ENCODE measurements around the gene LRRC7. TPM values are rescaled to one million over a fixed set of nuclear protein-coding genes. Genes with fewer than 3 reads are reported as not detected.

LRRC7 gene
- total RNA-seq, 1 donor from 2014 or later, result 11.5 TPM

- no peak overlapping the region for H3K27ac ChIP-seq (ENCODE audit: low read depth, low read length)
- peaks cover 3 to 5% (median 4%) of the 10 kb centered on the region in 3 donors for H3K4me1 ChIP-seq (ENCODE audit: control insufficient read depth in 3 of 3, insufficient read depth in 3 of 3, low read length in 3 of 3)
- H3K9me3 ChIP-seq (ENCODE audit: control insufficient read depth in 3 of 3, low read length in 3 of 3), result no peaks in the 10 kb centered on the region
- peaks cover 0 to 14% (median 6%) of the 10 kb centered on the region in 3 donors for H3K27me3 ChIP-seq (ENCODE audit: control insufficient read depth in 3 of 3, insufficient read depth in 3 of 3, low read length in 3 of 3)
- H3K9ac ChIP-seq (ENCODE audit: low read depth in 1 of 3, low read length in 3 of 3), result no peak overlapping the region
- no peak overlapping the region for H3K4me3 ChIP-seq (ENCODE audit: low read length in 3 of 3)
- H3K36me3 ChIP-seq (ENCODE audit: control insufficient read depth in 3 of 3, insufficient read depth in 3 of 3, low read length in 3 of 3), result no peaks in the 10 kb centered on the region
Observed at GRCh38 chr1:69573911-69574310, 6.2 kb downstream of the LRRC7 start.

GRCh38 chr1:69585666-69586065 lies 17.9 kb downstream of the LRRC7 start:
- no peak overlapping the region for H3K9ac ChIP-seq (ENCODE audit: low read depth in 1 of 3, low read length in 3 of 3)
- H3K4me3 ChIP-seq (ENCODE audit: low read length in 3 of 3), result no peak overlapping the region
- no peaks in the 10 kb centered on the region for H3K4me1 ChIP-seq (ENCODE audit: control insufficient read depth in 3 of 3, insufficient read depth in 3 of 3, low read length in 3 of 3)
- no peak overlapping the region for H3K27ac ChIP-seq (ENCODE audit: low read depth, low read length)
- H3K27me3 ChIP-seq (ENCODE audit: control insufficient read depth in 3 of 3, insufficient read depth in 3 of 3, low read length in 3 of 3), result no peaks in the 10 kb centered on the region
- H3K36me3 ChIP-seq (ENCODE audit: control insufficient read depth in 3 of 3, insufficient read depth in 3 of 3, low read length in 3 of 3), result no peaks in the 10 kb centered on the region
- no peaks in the 10 kb centered on the region for H3K9me3 ChIP-seq (ENCODE audit: control insufficient read depth in 3 of 3, low read length in 3 of 3)

- Histone ChIP-seq H3K27ac (ENCODE audit: low read depth, low read length) (no peak overlapping the region), H3K4me1 (ENCODE audit: control insufficient read depth in 3 of 3, insufficient read depth in 3 of 3, low read length in 3 of 3) (no peaks in the 10 kb centered on the region), H3K4me3 (ENCODE audit: low read length in 3 of 3) (no peak overlapping the region), H3K9me3 (ENCODE audit: control insufficient read depth in 3 of 3, low read length in 3 of 3) (no peaks in the 10 kb centered on the region), H3K36me3 (ENCODE audit: control insufficient read depth in 3 of 3, insufficient read depth in 3 of 3, low read length in 3 of 3) (no peaks in the 10 kb centered on the region), H3K9ac (ENCODE audit: low read depth in 1 of 3, low read length in 3 of 3) (no peak overlapping the region), H3K27me3 (ENCODE audit: control insufficient read depth in 3 of 3, insufficient read depth in 3 of 3, low read length in 3 of 3) (no peaks in the 10 kb centered on the region)
Observed at GRCh38 chr1:69587391-69587790, 19.7 kb downstream of the LRRC7 start.

GRCh38 chr1:69589799-69590198 lies 22.1 kb downstream of the LRRC7 start:
- H3K4me3 ChIP-seq (ENCODE audit: low read length in 3 of 3), result no peak overlapping the region
- no peaks in the 10 kb centered on the region for H3K9me3 ChIP-seq (ENCODE audit: control insufficient read depth in 3 of 3, low read length in 3 of 3)
- no peak overlapping the region for H3K27ac ChIP-seq (ENCODE audit: low read depth, low read length)
- H3K36me3 ChIP-seq (ENCODE audit: control insufficient read depth in 3 of 3, insufficient read depth in 3 of 3, low read length in 3 of 3), result no peaks in the 10 kb centered on the region
- H3K27me3 ChIP-seq (ENCODE audit: control insufficient read depth in 3 of 3, insufficient read depth in 3 of 3, low read length in 3 of 3), result no peaks in the 10 kb centered on the region
- no peak overlapping the region for H3K9ac ChIP-seq (ENCODE audit: low read depth in 1 of 3, low read length in 3 of 3)
- no peaks in the 10 kb centered on the region for H3K4me1 ChIP-seq (ENCODE audit: control insufficient read depth in 3 of 3, insufficient read depth in 3 of 3, low read length in 3 of 3)

- H3K9me3 ChIP-seq (ENCODE audit: control insufficient read depth in 3 of 3, low read length in 3 of 3), result no peaks in the 10 kb centered on the region
- no peak overlapping the region for H3K4me3 ChIP-seq (ENCODE audit: low read length in 3 of 3)
- H3K4me1 ChIP-seq (ENCODE audit: control insufficient read depth in 3 of 3, insufficient read depth in 3 of 3, low read length in 3 of 3), result no peaks in the 10 kb centered on the region
- H3K27ac ChIP-seq (ENCODE audit: low read depth, low read length), result no peak overlapping the region
- H3K36me3 ChIP-seq (ENCODE audit: control insufficient read depth in 3 of 3, insufficient read depth in 3 of 3, low read length in 3 of 3), result no peaks in the 10 kb centered on the region
- no peak overlapping the region for H3K9ac ChIP-seq (ENCODE audit: low read depth in 1 of 3, low read length in 3 of 3)
- no peaks in the 10 kb centered on the region for H3K27me3 ChIP-seq (ENCODE audit: control insufficient read depth in 3 of 3, insufficient read depth in 3 of 3, low read length in 3 of 3)
Observed at GRCh38 chr1:69592341-69592740, 24.6 kb downstream of the LRRC7 start.

GRCh38 chr1:69595486-69595885 lies 27.8 kb downstream of the LRRC7 start:
- Histone ChIP-seq H3K27ac (ENCODE audit: low read depth, low read length) (no peak overlapping the region), H3K4me3 (ENCODE audit: low read length in 3 of 3) (no peak overlapping the region), H3K27me3 (ENCODE audit: control insufficient read depth in 3 of 3, insufficient read depth in 3 of 3, low read length in 3 of 3) (no peaks in the 10 kb centered on the region), H3K9ac (ENCODE audit: low read depth in 1 of 3, low read length in 3 of 3) (no peak overlapping the region), H3K4me1 (ENCODE audit: control insufficient read depth in 3 of 3, insufficient read depth in 3 of 3, low read length in 3 of 3) (no peaks in the 10 kb centered on the region), H3K9me3 (ENCODE audit: control insufficient read depth in 3 of 3, low read length in 3 of 3) (no peaks in the 10 kb centered on the region), H3K36me3 (ENCODE audit: control insufficient read depth in 3 of 3, insufficient read depth in 3 of 3, low read length in 3 of 3) (no peaks in the 10 kb centered on the region)

- Histone ChIP-seq H3K27ac (ENCODE audit: low read depth, low read length) (no peak overlapping the region), H3K27me3 (ENCODE audit: control insufficient read depth in 3 of 3, insufficient read depth in 3 of 3, low read length in 3 of 3) (no peaks in the 10 kb centered on the region), H3K4me3 (ENCODE audit: low read length in 3 of 3) (no peak overlapping the region), H3K4me1 (ENCODE audit: control insufficient read depth in 3 of 3, insufficient read depth in 3 of 3, low read length in 3 of 3) (no peaks in the 10 kb centered on the region), H3K9me3 (ENCODE audit: control insufficient read depth in 3 of 3, low read length in 3 of 3) (no peaks in the 10 kb centered on the region), H3K36me3 (ENCODE audit: control insufficient read depth in 3 of 3, insufficient read depth in 3 of 3, low read length in 3 of 3) (no peaks in the 10 kb centered on the region), H3K9ac (ENCODE audit: low read depth in 1 of 3, low read length in 3 of 3) (no peak overlapping the region)
Observed at GRCh38 chr1:69611316-69611715, 43.6 kb downstream of the LRRC7 start.

GRCh38 chr1:69613414-69613813 lies 45.7 kb downstream of the LRRC7 start:
- H3K36me3 ChIP-seq (ENCODE audit: control insufficient read depth in 3 of 3, insufficient read depth in 3 of 3, low read length in 3 of 3), result no peaks in the 10 kb centered on the region
- no peak overlapping the region for H3K27ac ChIP-seq (ENCODE audit: low read depth, low read length)
- H3K4me3 ChIP-seq (ENCODE audit: low read length in 3 of 3), result no peak overlapping the region
- H3K4me1 ChIP-seq (ENCODE audit: control insufficient read depth in 3 of 3, insufficient read depth in 3 of 3, low read length in 3 of 3), result no peaks in the 10 kb centered on the region
- no peaks in the 10 kb centered on the region for H3K9me3 ChIP-seq (ENCODE audit: control insufficient read depth in 3 of 3, low read length in 3 of 3)
- H3K9ac ChIP-seq (ENCODE audit: low read depth in 1 of 3, low read length in 3 of 3), result no peak overlapping the region
- H3K27me3 ChIP-seq (ENCODE audit: control insufficient read depth in 3 of 3, insufficient read depth in 3 of 3, low read length in 3 of 3), result no peaks in the 10 kb centered on the region

GRCh38 chr1:69638673-69639072 lies 71.0 kb downstream of the LRRC7 start:
- Histone ChIP-seq H3K27ac (ENCODE audit: low read depth, low read length) (no peak overlapping the region), H3K27me3 (ENCODE audit: control insufficient read depth in 3 of 3, insufficient read depth in 3 of 3, low read length in 3 of 3) (no peaks in the 10 kb centered on the region), H3K4me3 (ENCODE audit: low read length in 3 of 3) (no peak overlapping the region), H3K9me3 (ENCODE audit: control insufficient read depth in 3 of 3, low read length in 3 of 3) (no peaks in the 10 kb centered on the region), H3K9ac (ENCODE audit: low read depth in 1 of 3, low read length in 3 of 3) (no peak overlapping the region), H3K36me3 (ENCODE audit: control insufficient read depth in 3 of 3, insufficient read depth in 3 of 3, low read length in 3 of 3) (no peaks in the 10 kb centered on the region), H3K4me1 (ENCODE audit: control insufficient read depth in 3 of 3, insufficient read depth in 3 of 3, low read length in 3 of 3) (no peaks in the 10 kb centered on the region)

GRCh38 chr1:69639159-69639558 lies 71.4 kb downstream of the LRRC7 start:
- H3K36me3 ChIP-seq (ENCODE audit: control insufficient read depth in 3 of 3, insufficient read depth in 3 of 3, low read length in 3 of 3), result no peaks in the 10 kb centered on the region
- no peaks in the 10 kb centered on the region for H3K4me1 ChIP-seq (ENCODE audit: control insufficient read depth in 3 of 3, insufficient read depth in 3 of 3, low read length in 3 of 3)
- no peaks in the 10 kb centered on the region for H3K9me3 ChIP-seq (ENCODE audit: control insufficient read depth in 3 of 3, low read length in 3 of 3)
- H3K9ac ChIP-seq (ENCODE audit: low read depth in 1 of 3, low read length in 3 of 3), result no peak overlapping the region
- H3K27me3 ChIP-seq (ENCODE audit: control insufficient read depth in 3 of 3, insufficient read depth in 3 of 3, low read length in 3 of 3), result no peaks in the 10 kb centered on the region
- H3K4me3 ChIP-seq (ENCODE audit: low read length in 3 of 3), result no peak overlapping the region
- no peak overlapping the region for H3K27ac ChIP-seq (ENCODE audit: low read depth, low read length)

GRCh38 chr1:69643266-69643665 lies 75.5 kb downstream of the LRRC7 start:
- no peaks in the 10 kb centered on the region for H3K27me3 ChIP-seq (ENCODE audit: control insufficient read depth in 3 of 3, insufficient read depth in 3 of 3, low read length in 3 of 3)
- H3K27ac ChIP-seq (ENCODE audit: low read depth, low read length), result no peak overlapping the region
- H3K4me1 ChIP-seq (ENCODE audit: control insufficient read depth in 3 of 3, insufficient read depth in 3 of 3, low read length in 3 of 3), result no peaks in the 10 kb centered on the region
- H3K9me3 ChIP-seq (ENCODE audit: control insufficient read depth in 3 of 3, low read length in 3 of 3), result no peaks in the 10 kb centered on the region
- no peak overlapping the region for H3K4me3 ChIP-seq (ENCODE audit: low read length in 3 of 3)
- no peaks in the 10 kb centered on the region for H3K36me3 ChIP-seq (ENCODE audit: control insufficient read depth in 3 of 3, insufficient read depth in 3 of 3, low read length in 3 of 3)
- H3K9ac ChIP-seq (ENCODE audit: low read depth in 1 of 3, low read length in 3 of 3), result no peak overlapping the region
